ENCODE measurements around the gene RTP1.

The RTP1 gene

DNA sequence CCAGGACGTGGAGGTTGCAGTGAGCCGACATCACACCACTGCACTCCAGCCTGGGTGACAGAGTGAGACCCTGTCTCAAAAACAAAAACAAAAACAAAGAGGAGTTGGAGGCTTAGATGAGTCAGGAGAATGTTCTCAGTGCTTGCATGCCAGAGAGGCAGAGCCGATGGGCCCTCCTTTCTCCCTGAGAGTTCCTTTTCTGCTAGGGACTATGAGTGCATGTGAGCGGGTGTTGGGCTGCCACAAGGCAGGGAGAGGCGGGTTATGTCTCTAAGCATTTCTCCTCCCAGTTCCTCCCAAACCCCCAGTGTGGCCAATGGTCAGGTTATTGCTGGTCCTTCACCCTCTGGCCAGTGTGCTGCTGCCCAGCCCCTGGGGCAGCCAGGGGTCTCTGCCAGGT, 45.1 kb downstream of the RTP1 start:
- no peak for DNase-seq (ENCODE audit: low read depth in 2 of 2)

DNA sequence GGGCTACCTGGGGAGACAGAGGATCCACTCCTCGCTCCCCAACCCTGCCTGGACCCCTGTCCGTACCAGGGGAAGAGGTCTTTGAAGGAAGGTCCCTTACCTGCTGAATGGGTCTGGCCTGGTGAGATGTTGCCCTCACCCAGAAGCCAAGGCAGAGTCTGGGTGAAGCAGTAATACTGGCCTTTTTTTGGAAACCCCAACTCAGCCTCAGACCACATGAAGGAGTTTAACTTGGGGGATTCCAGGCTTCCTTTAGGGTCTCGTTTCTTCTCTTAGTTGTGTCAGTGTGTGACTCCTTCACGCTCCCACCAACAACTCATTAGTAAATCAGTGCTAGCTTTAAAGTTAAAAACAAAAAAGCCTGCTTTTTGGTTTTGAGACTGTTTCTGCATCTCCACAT, 45.6 kb downstream of the RTP1 start:
- no peak for DNase-seq (ENCODE audit: low read depth in 2 of 2)

DNA sequence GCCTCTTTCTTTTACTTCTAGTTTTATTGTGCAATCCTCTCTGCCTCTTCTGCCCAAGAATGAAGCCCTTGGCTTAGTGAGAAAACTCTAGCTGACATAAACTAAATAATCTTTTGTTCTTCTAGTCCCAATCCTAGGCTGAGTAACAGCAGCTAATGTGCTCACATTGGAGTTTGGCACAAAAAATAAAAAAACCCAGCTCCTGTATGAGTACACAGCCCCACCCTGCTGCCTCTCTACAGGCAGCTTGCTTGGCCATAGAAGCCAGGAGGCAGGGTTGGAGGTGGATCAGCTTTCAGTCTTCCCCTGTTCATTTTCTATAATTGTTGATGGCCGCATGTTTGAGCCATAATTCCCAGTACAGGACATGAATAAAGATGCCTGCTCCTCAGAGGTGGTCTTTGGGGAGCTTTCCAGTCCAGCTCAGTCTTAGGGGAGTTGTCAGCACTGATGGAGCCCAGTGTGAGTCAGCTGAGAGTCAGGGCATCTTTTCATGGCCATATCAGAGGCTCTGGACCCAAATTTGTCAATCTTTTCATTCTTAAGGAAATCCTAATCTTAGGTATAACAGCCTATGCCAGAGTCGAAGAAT, 46.7 kb downstream of the RTP1 start:
- DNase-seq (ENCODE audit: low read depth in 2 of 2) = no peak

DNA sequence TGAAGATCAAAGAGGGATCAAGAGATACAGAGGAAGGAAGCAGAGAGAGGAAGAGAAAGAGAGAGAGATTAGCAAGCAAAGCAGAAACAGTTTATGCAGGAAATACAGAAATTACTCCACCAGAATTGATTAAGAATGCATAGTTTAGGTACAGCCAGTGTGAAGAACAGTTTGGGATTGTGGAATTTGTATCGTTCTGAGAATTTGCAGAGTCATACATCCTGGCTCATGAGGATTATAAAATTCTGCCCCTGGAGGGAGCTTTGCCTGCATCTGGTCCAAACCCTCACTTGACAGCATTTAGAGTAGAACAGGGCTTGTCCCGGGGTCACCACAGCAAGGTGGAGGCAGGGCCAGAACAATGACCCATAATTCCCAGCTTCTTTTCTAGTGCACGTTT, 50.1 kb downstream of the RTP1 start:
- DNase-seq (ENCODE audit: low read depth in 2 of 2) = no peak

Data from fibroblast of skin of left biceps (primary cell).